Measurements from ENCODE around the gene CCDC12. TPM values are rescaled to one million over a fixed set of nuclear protein-coding genes. Genes with fewer than 3 reads are reported as not detected.

Gene CCDC12
- total RNA-seq, 4 donors from 2014 or later = 20.4 to 49.7 (median 30.8) TPM

- no peak for TF ChIP-seq CTCF (IDR thresholded peaks at IDR 0.05; ENCODE audit: low read depth)
These were observed 5.5 kb upstream of the CCDC12 start for GRCh38 chr3:46981932-46982471.

GRCh38 chr3:46979958-46980497 lies 3.5 kb upstream of the CCDC12 start:
- no peak for TF ChIP-seq CTCF (IDR thresholded peaks at IDR 0.05; ENCODE audit: low read depth)

GRCh38 chr3:46978985-46979944 lies 2.7 kb upstream of the CCDC12 start, which contains the start of gene NBEAL2:
TSS of gene NBEAL2 (plus strand) at chr3:46979666. CDS start at chr3:46979862, 196 bp downstream.
- TF ChIP-seq CTCF (IDR thresholded peaks at IDR 0.05; ENCODE audit: low read depth) = no peak

GRCh38 chr3:46978381-46978780 lies 1.8 kb upstream of the CCDC12 start:
- TF ChIP-seq CTCF (IDR thresholded peaks at IDR 0.05; ENCODE audit: low read depth) = no peak

- no peak for TF ChIP-seq CTCF (IDR thresholded peaks at IDR 0.05; ENCODE audit: low read depth)
These were observed 1.3 kb upstream of the CCDC12 start for GRCh38 chr3:46977811-46978195.

GRCh38 chr3:46974421-46975171 lies 1.9 kb downstream of the CCDC12 start:
- TF ChIP-seq CTCF (IDR thresholded peaks at IDR 0.05; ENCODE audit: low read depth) = no peak

Measured in subcutaneous adipose tissue (tissue), 4 donors.